Measurements from ENCODE around the gene GOLGA5. TPM values are rescaled to one million over a fixed set of nuclear protein-coding genes. Genes with fewer than 3 reads are reported as not detected.

The GOLGA5 gene
- total RNA-seq, 1 donor from 2014 or later = 28.2 TPM

DNA sequence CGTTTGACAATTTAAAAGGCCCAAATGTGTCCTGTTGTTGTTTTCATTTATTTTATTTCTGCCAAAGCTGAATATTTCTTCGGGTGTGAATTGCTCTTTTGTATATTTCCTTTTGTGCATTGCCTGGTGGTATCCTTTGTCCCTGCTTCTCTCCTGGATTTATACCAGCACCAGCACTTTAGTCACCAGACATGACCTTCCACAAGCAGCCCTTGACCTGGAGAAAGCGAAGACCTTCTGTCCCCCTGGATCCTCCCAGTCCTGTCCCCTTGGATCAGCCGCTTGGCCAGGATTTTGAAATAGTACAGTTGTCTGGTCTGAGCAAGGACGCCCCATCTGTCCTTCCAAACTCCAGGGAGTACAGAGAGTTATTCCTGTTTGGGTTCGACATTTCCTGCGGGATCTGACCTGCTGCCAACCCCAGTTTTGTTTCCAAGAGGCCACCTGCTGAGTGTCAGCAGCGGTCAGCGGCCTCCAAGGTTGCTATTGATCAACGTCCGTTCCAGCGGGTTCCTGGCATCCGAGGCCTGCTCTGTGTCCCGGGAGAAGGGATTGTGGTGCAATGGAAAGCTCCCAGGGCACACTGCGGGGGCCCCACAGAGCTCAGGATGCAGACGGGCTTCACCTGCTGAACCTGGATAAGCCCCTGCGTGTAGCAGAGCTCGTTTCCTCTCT is 83.8 kb downstream of the GOLGA5 start:
- H3K4me3 Mint-ChIP-seq (ENCODE audit: unreplicated experiment) = no peak overlapping the region
- TF ChIP-seq, protein P1, sequence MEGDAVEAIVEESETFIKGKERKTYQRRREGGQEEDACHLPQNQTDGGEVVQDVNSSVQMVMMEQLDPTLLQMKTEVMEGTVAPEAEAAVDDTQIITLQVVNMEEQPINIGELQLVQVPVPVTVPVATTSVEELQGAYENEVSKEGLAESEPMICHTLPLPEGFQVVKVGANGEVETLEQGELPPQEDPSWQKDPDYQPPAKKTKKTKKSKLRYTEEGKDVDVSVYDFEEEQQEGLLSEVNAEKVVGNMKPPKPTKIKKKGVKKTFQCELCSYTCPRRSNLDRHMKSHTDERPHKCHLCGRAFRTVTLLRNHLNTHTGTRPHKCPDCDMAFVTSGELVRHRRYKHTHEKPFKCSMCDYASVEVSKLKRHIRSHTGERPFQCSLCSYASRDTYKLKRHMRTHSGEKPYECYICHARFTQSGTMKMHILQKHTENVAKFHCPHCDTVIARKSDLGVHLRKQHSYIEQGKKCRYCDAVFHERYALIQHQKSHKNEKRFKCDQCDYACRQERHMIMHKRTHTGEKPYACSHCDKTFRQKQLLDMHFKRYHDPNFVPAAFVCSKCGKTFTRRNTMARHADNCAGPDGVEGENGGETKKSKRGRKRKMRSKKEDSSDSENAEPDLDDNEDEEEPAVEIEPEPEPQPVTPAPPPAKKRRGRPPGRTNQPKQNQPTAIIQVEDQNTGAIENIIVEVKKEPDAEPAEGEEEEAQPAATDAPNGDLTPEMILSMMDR (IDR thresholded peaks at IDR 0.05; ENCODE audit: partially characterized antibody, unreplicated experiment) = no peak
- peaks cover 25% of the 10 kb centered on the region for H3K4me1 Mint-ChIP-seq (ENCODE audit: low read depth, unreplicated experiment)
- DNase-seq = no peak
- H3K36me3 Mint-ChIP-seq (ENCODE audit: unreplicated experiment) = no peaks in the 10 kb centered on the region
- peaks cover 2% of the 10 kb centered on the region for H3K9me3 Mint-ChIP-seq (ENCODE audit: unreplicated experiment)
- peaks cover 4% of the 10 kb centered on the region for H3K27me3 Mint-ChIP-seq (ENCODE audit: unreplicated experiment)
- H3K27ac Mint-ChIP-seq (ENCODE audit: unreplicated experiment) = peak overlapping the region; percentile 34

- no peak for DNase-seq
- Mint-ChIP-seq H3K36me3 (ENCODE audit: unreplicated experiment) (peaks cover 3% of the 10 kb centered on the region), H3K27ac (ENCODE audit: unreplicated experiment) (peak overlapping the region; percentile 28), H3K4me1 (ENCODE audit: low read depth, unreplicated experiment) (peaks cover 24% of the 10 kb centered on the region), H3K27me3 (ENCODE audit: unreplicated experiment) (peaks cover 4% of the 10 kb centered on the region), H3K9me3 (ENCODE audit: unreplicated experiment) (peaks cover 3% of the 10 kb centered on the region), H3K4me3 (ENCODE audit: unreplicated experiment) (no peak overlapping the region)
- TF ChIP-seq, protein P1 (IDR thresholded peaks at IDR 0.05; ENCODE audit: partially characterized antibody, unreplicated experiment) = no peak
These were observed 86.2 kb downstream of the GOLGA5 start for GRCh38 chr14:92880351-92880750.

GRCh38 chr14:92880851-92881250 is 86.7 kb downstream of the GOLGA5 start:
- H3K9me3 Mint-ChIP-seq (ENCODE audit: unreplicated experiment) = peaks cover 4% of the 10 kb centered on the region
- DNase-seq = no peak
- H3K36me3 Mint-ChIP-seq (ENCODE audit: unreplicated experiment) = peaks cover 3% of the 10 kb centered on the region
- H3K27me3 Mint-ChIP-seq (ENCODE audit: unreplicated experiment) = peaks cover 5% of the 10 kb centered on the region
- TF ChIP-seq, protein P1 (IDR thresholded peaks at IDR 0.05; ENCODE audit: partially characterized antibody, unreplicated experiment) = no peak
- no peak overlapping the region for H3K27ac Mint-ChIP-seq (ENCODE audit: unreplicated experiment)
- H3K4me1 Mint-ChIP-seq (ENCODE audit: low read depth, unreplicated experiment) = peaks cover 24% of the 10 kb centered on the region
- H3K4me3 Mint-ChIP-seq (ENCODE audit: unreplicated experiment) = peak overlapping the region; percentile 5

- H3K4me3 Mint-ChIP-seq (ENCODE audit: unreplicated experiment) = no peak overlapping the region
- peaks cover 8% of the 10 kb centered on the region for H3K9me3 Mint-ChIP-seq (ENCODE audit: unreplicated experiment)
- peaks cover 8% of the 10 kb centered on the region for H3K27me3 Mint-ChIP-seq (ENCODE audit: unreplicated experiment)
- no peak for DNase-seq
- H3K27ac Mint-ChIP-seq (ENCODE audit: unreplicated experiment) = no peak overlapping the region
- TF ChIP-seq, protein P1 (IDR thresholded peaks at IDR 0.05; ENCODE audit: partially characterized antibody, unreplicated experiment) = no peak
- peaks cover 21% of the 10 kb centered on the region for H3K4me1 Mint-ChIP-seq (ENCODE audit: low read depth, unreplicated experiment)
- peaks cover 14% of the 10 kb centered on the region for H3K36me3 Mint-ChIP-seq (ENCODE audit: unreplicated experiment)
These were observed 89.0 kb downstream of the GOLGA5 start for GRCh38 chr14:92883066-92883465.

- TF ChIP-seq, protein P1 (IDR thresholded peaks at IDR 0.05; ENCODE audit: partially characterized antibody, unreplicated experiment) = no peak
- Mint-ChIP-seq H3K9me3 (ENCODE audit: unreplicated experiment) (peaks cover 17% of the 10 kb centered on the region), H3K4me1 (ENCODE audit: low read depth, unreplicated experiment) (peaks cover 25% of the 10 kb centered on the region), H3K4me3 (ENCODE audit: unreplicated experiment) (no peak overlapping the region), H3K27me3 (ENCODE audit: unreplicated experiment) (peaks cover 8% of the 10 kb centered on the region), H3K36me3 (ENCODE audit: unreplicated experiment) (peaks cover 23% of the 10 kb centered on the region), H3K27ac (ENCODE audit: unreplicated experiment) (no peak overlapping the region)
- no peak for DNase-seq
These were observed 90.3 kb downstream of the GOLGA5 start for GRCh38 chr14:92884410-92884809.

All from glutamatergic neuron (in vitro differentiated cells).